A673 (cell line): ENCODE measurements around the gene ANKS1B. TPM values are rescaled to one million over a fixed set of nuclear protein-coding genes. Genes with fewer than 3 reads are reported as not detected.

Source experiments
- BruUV-seq: library from RNA; stranded (reverse); fragments of 400-500 nt; replicated peaks from 2 replicates; lab custom pipeline; 2021; lab: Mats Ljungman, UMichigan
- CTCF ChIA-PET: fragments of 300-600 bp; sonication (Branson Sonifier 250); formaldehyde crosslinking; loops from one replicate; lab custom pipeline; 2022; ENCODE audit warnings: antibody characterized with exemption; lab: Charles Lee
- POLR2A ChIA-PET: fragments of 300-600 bp; sonication (Branson Sonifier 250); formaldehyde crosslinking; loops from one replicate; lab custom pipeline; 2022; ENCODE audit warnings: antibody characterized with exemption; ENCODE audit not compliant: low non-redundant PET; lab: Charles Lee
- DNase-seq: peaks from one replicate; pipeline ENCODE4 v3.0.0-alpha.2; 2015; ENCODE audit warnings: low spot score
- H3K27ac ChIP-seq: fragments of 200-600 bp; sonication (generic); 2 replicates; pipeline ENCODE4 v1.5.1; 2016; ENCODE audit warnings: mixed run types, low read depth, mild to moderate bottlenecking, mixed read lengths, antibody characterized with exemption, low read length; ENCODE audit not compliant: poor library complexity, severe bottlenecking
- H3K27me3 ChIP-seq: fragments of 200-600 bp; sonication (generic); replicated peaks from 2 replicates; pipeline ENCODE4 v1.6.1; 2017; ENCODE audit warnings: mixed run types, low read depth, mild to moderate bottlenecking, mixed read lengths, antibody characterized with exemption, low read length; ENCODE audit not compliant: insufficient read depth, poor library complexity
- H3K36me3 ChIP-seq: fragments of 200-600 bp; sonication (generic); 2 replicates; pipeline ENCODE4 v1.6.1; 2016; ENCODE audit warnings: mixed run types, mild to moderate bottlenecking, mixed read lengths, antibody characterized with exemption, low read length; ENCODE audit not compliant: insufficient read depth, poor library complexity, severe bottlenecking
- H3K4me1 ChIP-seq: fragments of 200-600 bp; sonication (generic); 2 replicates; pipeline ENCODE4 v1.6.1; 2017; ENCODE audit warnings: mixed run types, mild to moderate bottlenecking, mixed read lengths, antibody characterized with exemption, low read length; ENCODE audit not compliant: insufficient read depth, poor library complexity, severe bottlenecking
- H3K4me3 ChIP-seq: fragments of 200-600 bp; sonication (generic); 2 replicates; pipeline ENCODE4 v1.5.1; 2016; ENCODE audit warnings: low read depth, mixed run types, mild to moderate bottlenecking, mixed read lengths, low read length; ENCODE audit not compliant: poor library complexity, severe bottlenecking
- H3K9me3 ChIP-seq: fragments of 200-600 bp; sonication (generic); 2 replicates; pipeline ENCODE4 v1.6.1; 2016; ENCODE audit warnings: mixed run types, low read depth, mild to moderate bottlenecking, mixed read lengths, antibody characterized with exemption, low read length; ENCODE audit not compliant: poor library complexity, severe bottlenecking
- EZH2 ChIP-seq: fragments of 200-600 bp; sonication (generic); IDR thresholded peaks from 2 replicates; pipeline ENCODE4 v1.6.1; 2017; ENCODE audit warnings: borderline replicate concordance, low read depth, mild to moderate bottlenecking, mixed read lengths, antibody characterized with exemption, low read length; ENCODE audit not compliant: poor library complexity, severe bottlenecking
- intact Hi-C: fragments of 100-400 bp; cut with micrococcal nuclease; formaldehyde crosslinking; loops from one replicate; pipeline ENCODE4 v1.10.0; 2022; ENCODE audit not compliant: unreplicated experiment
- total RNA-seq: library from RNA; stranded (reverse); gene quantifications from 2 replicates; pipeline ENCODE4 v1.2.3, GENCODE V29; 2021
- TF ChIP-seq, protein P1 (sequence below): fragments of 300-800, 200-600 bp; sonication (generic); conservative IDR thresholded peaks from 2 replicates; pipeline ENCODE4 v1.5.1; 2017; ENCODE audit warnings: low read depth, mild to moderate bottlenecking, antibody characterized with exemption, low read length, moderate library complexity, mixed read lengths

The ANKS1B gene
- total RNA-seq, 1 experiment from 2014 or later, result 0.99 TPM

DNA sequence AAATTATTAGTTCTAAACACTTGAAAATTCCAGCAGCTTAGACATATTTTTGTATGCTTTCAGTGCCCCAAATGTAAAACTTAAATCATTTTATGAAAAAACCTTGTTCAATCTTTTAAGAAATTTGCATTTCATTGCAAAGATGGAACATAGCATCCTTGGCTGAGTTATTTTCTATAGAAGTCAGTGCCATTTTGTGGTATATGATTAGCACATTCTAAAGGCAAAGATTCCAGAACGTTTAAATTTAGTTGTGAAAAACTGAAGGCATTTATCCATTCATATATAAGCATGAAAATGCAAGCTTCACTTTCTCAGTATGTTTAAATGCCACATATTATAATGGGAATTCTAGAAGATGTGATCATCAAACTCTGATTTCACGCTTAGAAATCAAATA, 1007.5 kb downstream of the ANKS1B start:
- no peaks in the 10 kb centered on the region for H3K9me3 ChIP-seq

DNA sequence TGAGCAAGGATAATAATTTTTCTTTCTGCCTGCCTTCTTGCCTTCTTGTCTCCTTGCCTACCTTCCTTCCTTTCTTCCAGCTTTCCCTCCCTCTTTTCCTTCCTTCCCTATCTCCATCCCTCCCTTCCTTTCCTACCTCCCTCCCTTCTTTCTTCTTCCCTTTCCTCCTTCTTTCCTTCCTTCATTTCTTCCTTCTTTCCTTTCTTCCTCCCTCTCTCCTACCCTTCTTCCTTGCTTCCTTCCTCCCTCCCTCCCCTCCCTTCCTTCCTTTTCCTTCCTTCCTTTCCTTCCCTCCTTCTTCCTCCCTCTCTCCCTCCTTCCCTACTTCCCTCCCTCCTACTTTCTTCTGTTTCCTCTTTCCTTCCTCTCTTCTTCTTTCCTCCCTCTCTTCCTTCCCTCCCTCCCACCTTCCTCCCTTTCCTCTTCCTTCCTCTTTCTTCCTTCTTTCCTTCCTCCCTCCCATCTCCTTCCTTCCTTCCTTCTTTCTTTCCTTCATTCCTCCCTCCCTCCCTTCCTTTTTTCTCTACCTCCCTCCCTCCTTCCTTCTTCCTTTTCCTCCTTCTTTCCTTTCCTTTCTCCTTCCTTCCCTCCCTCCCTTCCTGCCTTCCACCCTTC, 1009.9 kb downstream of the ANKS1B start:
- Histone ChIP-seq H3K27ac (no peak overlapping the region), H3K4me1 (no peaks in the 10 kb centered on the region), H3K9me3 (no peaks in the 10 kb centered on the region), H3K36me3 (no peaks in the 10 kb centered on the region), H3K4me3 (no peak overlapping the region), H3K27me3 (no peaks in the 10 kb centered on the region)
- CTCF ChIA-PET, result no interaction called here
- intact Hi-C loops, result no loop called here
- no peak for DNase-seq
- TF ChIP-seq EZH2, result no peak
- TF ChIP-seq, protein P1, sequence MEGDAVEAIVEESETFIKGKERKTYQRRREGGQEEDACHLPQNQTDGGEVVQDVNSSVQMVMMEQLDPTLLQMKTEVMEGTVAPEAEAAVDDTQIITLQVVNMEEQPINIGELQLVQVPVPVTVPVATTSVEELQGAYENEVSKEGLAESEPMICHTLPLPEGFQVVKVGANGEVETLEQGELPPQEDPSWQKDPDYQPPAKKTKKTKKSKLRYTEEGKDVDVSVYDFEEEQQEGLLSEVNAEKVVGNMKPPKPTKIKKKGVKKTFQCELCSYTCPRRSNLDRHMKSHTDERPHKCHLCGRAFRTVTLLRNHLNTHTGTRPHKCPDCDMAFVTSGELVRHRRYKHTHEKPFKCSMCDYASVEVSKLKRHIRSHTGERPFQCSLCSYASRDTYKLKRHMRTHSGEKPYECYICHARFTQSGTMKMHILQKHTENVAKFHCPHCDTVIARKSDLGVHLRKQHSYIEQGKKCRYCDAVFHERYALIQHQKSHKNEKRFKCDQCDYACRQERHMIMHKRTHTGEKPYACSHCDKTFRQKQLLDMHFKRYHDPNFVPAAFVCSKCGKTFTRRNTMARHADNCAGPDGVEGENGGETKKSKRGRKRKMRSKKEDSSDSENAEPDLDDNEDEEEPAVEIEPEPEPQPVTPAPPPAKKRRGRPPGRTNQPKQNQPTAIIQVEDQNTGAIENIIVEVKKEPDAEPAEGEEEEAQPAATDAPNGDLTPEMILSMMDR, result no peak
- POLR2A ChIA-PET, result no interaction called here
- BruUV-seq, result no TSS peak

More for the DNA sequence above, 1007.5 kb downstream of the ANKS1B start:
- ChIA-PET CTCF (no interaction called here), POLR2A (no interaction called here)
- H3K4me1 ChIP-seq, result no peaks in the 10 kb centered on the region
- no peak for DNase-seq
- no TSS peak for BruUV-seq
- no peaks in the 10 kb centered on the region for H3K27me3 ChIP-seq
- no peak overlapping the region for H3K27ac ChIP-seq
- H3K36me3 ChIP-seq, result no peaks in the 10 kb centered on the region
- TF ChIP-seq, protein P1, result no peak
- H3K4me3 ChIP-seq, result no peak overlapping the region
- intact Hi-C loops, result no loop called here

DNA sequence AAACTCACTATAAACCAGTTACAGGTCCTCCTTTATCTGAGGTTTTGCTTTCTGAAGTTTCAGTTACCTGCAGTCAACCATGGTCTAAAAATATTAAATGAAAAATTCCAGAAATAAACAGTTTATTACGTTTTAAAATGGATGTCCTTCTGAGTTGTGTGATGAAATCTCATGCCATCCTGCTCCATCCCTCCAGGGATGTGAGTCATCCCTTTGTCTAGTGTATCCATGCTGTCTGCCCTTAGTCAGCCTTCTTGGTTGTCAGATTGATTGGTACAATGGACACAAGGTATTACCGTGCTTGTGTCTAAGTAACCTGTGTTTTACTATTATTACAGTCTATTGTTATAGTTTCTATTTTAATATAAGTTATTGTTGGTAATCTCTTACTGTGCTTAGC, 1011.3 kb downstream of the ANKS1B start:
- no peak overlapping the region for H3K27ac ChIP-seq
- ChIA-PET POLR2A (no interaction called here), CTCF (no interaction called here)
- no peaks in the 10 kb centered on the region for H3K9me3 ChIP-seq
- H3K36me3 ChIP-seq, result no peaks in the 10 kb centered on the region
- no peak for TF ChIP-seq EZH2
- TF ChIP-seq, protein P1, result no peak
- H3K4me1 ChIP-seq, result no peaks in the 10 kb centered on the region
- no peak overlapping the region for H3K4me3 ChIP-seq
- no peaks in the 10 kb centered on the region for H3K27me3 ChIP-seq
- intact Hi-C loops, result no loop called here
- no TSS peak for BruUV-seq
- DNase-seq, result peak; percentile 49
